GM23248 (cell line): ENCODE results near the gene CTXN1. TPM values are rescaled to one million over a fixed set of nuclear protein-coding genes. Genes with fewer than 3 reads are reported as not detected.
A peak's percentile ranks its signal among the peaks of the same experiment; 100 is the strongest.
"Not testable (repeated sequence)": the region's sequence is repeated elsewhere in the genome, so short reads cannot be mapped to it uniquely, and the experiment has no call there.

Source experiments
- DNase-seq: peaks from one replicate; pipeline ENCODE4 v3.0.0-alpha.2; 2015
- H2AFZ ChIP-seq: fragments of 200-600 bp; sonication (generic); 2 replicates; pipeline ENCODE4 v1.6.1; 2016; ENCODE audit warnings: antibody characterized with exemption
- H3F3A ChIP-seq: fragments of 200-600 bp; sonication (generic); 2 replicates; pipeline ENCODE4 v1.6.1; 2016; ENCODE audit warnings: mild to moderate bottlenecking, antibody characterized with exemption, mixed run types; ENCODE audit not compliant: insufficient read depth
- H3K27ac ChIP-seq: fragments of 200-600 bp; sonication (generic); 2 replicates; pipeline ENCODE4 v1.5.1; 2016; ENCODE audit warnings: mild to moderate bottlenecking
- H3K27me3 ChIP-seq: fragments of 200-600 bp; sonication (generic); replicated peaks from 2 replicates; pipeline ENCODE4 v1.6.1; 2016; ENCODE audit warnings: mild to moderate bottlenecking; ENCODE audit not compliant: insufficient read depth
- H3K36me3 ChIP-seq: fragments of 200-600 bp; sonication (generic); 2 replicates; pipeline ENCODE4 v1.6.1; 2016; ENCODE audit warnings: low read depth, mild to moderate bottlenecking
- H3K4me1 ChIP-seq: fragments of 200-600 bp; sonication (generic); 2 replicates; pipeline ENCODE4 v1.6.1; 2016; ENCODE audit warnings: mild to moderate bottlenecking; ENCODE audit not compliant: insufficient read depth
- H3K4me2 ChIP-seq: fragments of 200-600 bp; sonication (generic); one replicate; pipeline ENCODE4 v1.6.1; 2016; ENCODE audit warnings: mild to moderate bottlenecking; ENCODE audit not compliant: unreplicated experiment
- H3K4me3 ChIP-seq: fragments of 200-600 bp; sonication (generic); 2 replicates; pipeline ENCODE4 v1.5.1; 2016; ENCODE audit warnings: mild to moderate bottlenecking
- H3K79me2 ChIP-seq: fragments of 200-600 bp; sonication (generic); 2 replicates; pipeline ENCODE4 v1.6.1; 2016; ENCODE audit warnings: mild to moderate bottlenecking; ENCODE audit not compliant: insufficient read depth
- H3K9ac ChIP-seq: fragments of 200-600 bp; sonication (generic); 2 replicates; pipeline ENCODE4 v1.6.1; 2016; ENCODE audit warnings: mild to moderate bottlenecking
- H3K9me2 ChIP-seq: fragments of 200-600 bp; sonication (generic); 2 replicates; pipeline ENCODE4 v1.6.1; 2016; ENCODE audit warnings: mixed run types, mild to moderate bottlenecking, moderate library complexity; ENCODE audit not compliant: insufficient read depth
- H3K9me3 ChIP-seq: fragments of 200-600 bp; sonication (generic); one replicate; pipeline ENCODE4 v1.6.1; 2017; ENCODE audit warnings: low read depth
- H4K20me1 ChIP-seq: fragments of 200-600 bp; sonication (generic); 2 replicates; pipeline ENCODE4 v1.6.0; 2016; ENCODE audit not compliant: insufficient read depth
- EZH2 ChIP-seq: fragments of 200-600 bp; sonication (generic); IDR thresholded peaks from 2 replicates; pipeline ENCODE4 v1.6.1; 2018; ENCODE audit warnings: antibody characterized with exemption, mild to moderate bottlenecking; ENCODE audit not compliant: insufficient read depth, poor library complexity, severe bottlenecking
- EZH2phosphoT487 ChIP-seq: fragments of 200-600 bp; sonication (generic); IDR thresholded peaks from 2 replicates; pipeline ENCODE4 v1.6.1; 2018; ENCODE audit warnings: antibody characterized with exemption, moderate library complexity, mild to moderate bottlenecking, low read depth; ENCODE audit not compliant: insufficient read depth
- WGBS, 2 experiments: methylation state at CpG; one replicate each; pipeline ENCODE4 v1.1.6; 2015 to 2017; ENCODE audit warnings: low lambda C conversion rate in 2 of 2, low coverage in 1 of 2; ENCODE audit errors: missing lambda C conversion rate in 2 of 2; 5-methylcytosine and 5-hydroxymethylcytosine counted together
- in situ Hi-C: fragments of 300-500 bp; cut with MboI; formaldehyde crosslinking; loops from 2 replicates; pipeline ENCODE4 v1.15.0; 2020
- polyA plus RNA-seq: library from polyadenylated mRNA; unstranded; fragments of >200 nt; fragmentation: Nextera tagmentation; extraction: Ambion mirVana; gene quantifications from 2 replicates; pipeline ENCODE4 v1.2.1, GENCODE V29; 2016
- total RNA-seq: library from RNA; depleted of rRNA; stranded (reverse); fragments of >200 nt; shearing (Covaris generic); gene quantifications from 2 replicates; pipeline ENCODE4 v1.2.3, GENCODE V29; 2014

The CTXN1 gene
- total and polyA plus RNA-seq, 2 experiments from 2014 or later: 3.4 to 3.5 TPM

DNA sequence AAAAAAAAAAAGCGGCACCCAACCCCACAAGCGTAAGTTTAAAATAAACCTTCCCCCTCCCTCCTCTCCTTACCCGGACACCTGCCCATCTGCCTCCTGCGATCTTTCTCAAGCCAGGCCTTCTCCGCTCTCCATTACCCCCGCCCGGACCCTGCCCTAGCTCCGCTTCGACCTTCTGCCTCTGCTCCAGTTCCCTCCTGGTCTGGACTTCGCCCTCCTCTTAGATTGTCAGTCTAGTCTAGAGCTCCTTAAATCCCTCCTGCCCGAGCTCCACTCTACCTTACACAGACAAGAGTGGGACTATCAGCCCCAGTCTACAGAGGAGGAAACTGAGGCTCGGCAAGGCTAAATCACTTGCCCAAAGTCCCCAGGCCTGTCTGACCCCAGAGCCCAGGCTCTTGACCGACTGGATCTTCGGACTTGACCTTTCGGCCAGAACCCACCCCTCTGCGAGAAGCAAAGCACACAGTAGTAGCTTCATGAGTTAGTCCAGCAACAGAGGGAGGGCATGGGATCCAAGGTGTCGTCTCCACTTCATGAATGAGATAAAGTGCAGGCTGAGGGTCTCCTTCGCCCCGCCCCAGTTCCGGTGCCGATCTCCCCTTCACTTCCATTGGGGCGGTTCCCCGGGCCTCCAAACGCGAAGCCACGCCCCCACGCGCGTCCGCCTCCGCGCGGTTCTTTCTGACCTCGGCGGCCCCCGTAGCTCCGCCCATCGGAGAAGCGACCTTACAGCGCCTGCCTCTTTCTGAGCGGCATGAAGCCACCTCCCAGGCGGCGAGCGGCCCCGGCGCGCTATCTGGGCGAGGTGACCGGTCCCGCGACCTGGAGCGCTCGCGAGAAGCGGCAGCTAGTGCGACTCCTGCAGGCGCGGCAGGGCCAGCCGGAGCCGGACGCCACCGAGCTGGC lies 6.1 kb downstream of the CTXN1 start, which contains the start of gene SNAPC2:
Gene SNAPC2, plus strand, starts transcription at position 729 of the 909 bp plus-strand sequence. Its CDS starts 29 bp downstream, at position 758.
- H3K4me2 ChIP-seq: peak within 1 kb of the TSS; percentile 95
- H3K4me3 ChIP-seq: peak within 1 kb of the TSS; percentile 80
- H3K9ac ChIP-seq: peak within 1 kb of the TSS; percentile 87
- in situ Hi-C loops: no loop called here
- H4K20me1 ChIP-seq: no peaks in the 10 kb centered on the region
- H3K79me2 ChIP-seq: peaks cover 16% of the 10 kb centered on the region
- H3K27me3 ChIP-seq: no peaks in the 10 kb centered on the region
- WGBS, 2 experiments: 8 to 9% methylated on average over 55 to 62 of the region's 62 CpGs
- H3K9me2 ChIP-seq: no peaks in the 10 kb centered on the region
- TF ChIP-seq EZH2 (no peak), EZH2phosphoT487 (no peak)
- peak within 1 kb of the TSS; percentile 93 for H2AFZ ChIP-seq
- no peaks in the 10 kb centered on the region for H3F3A ChIP-seq
- H3K9me3 ChIP-seq: no peaks in the 10 kb centered on the region
- H3K27ac ChIP-seq: peak within 1 kb of the TSS; percentile 84
- no peaks in the 10 kb centered on the region for H3K36me3 ChIP-seq
- peak; percentile 98 for DNase-seq
- H3K4me1 ChIP-seq: 0 out of 2 replicates have a peak, but pooled peaks cover 8% of the 10 kb centered on the region

DNA sequence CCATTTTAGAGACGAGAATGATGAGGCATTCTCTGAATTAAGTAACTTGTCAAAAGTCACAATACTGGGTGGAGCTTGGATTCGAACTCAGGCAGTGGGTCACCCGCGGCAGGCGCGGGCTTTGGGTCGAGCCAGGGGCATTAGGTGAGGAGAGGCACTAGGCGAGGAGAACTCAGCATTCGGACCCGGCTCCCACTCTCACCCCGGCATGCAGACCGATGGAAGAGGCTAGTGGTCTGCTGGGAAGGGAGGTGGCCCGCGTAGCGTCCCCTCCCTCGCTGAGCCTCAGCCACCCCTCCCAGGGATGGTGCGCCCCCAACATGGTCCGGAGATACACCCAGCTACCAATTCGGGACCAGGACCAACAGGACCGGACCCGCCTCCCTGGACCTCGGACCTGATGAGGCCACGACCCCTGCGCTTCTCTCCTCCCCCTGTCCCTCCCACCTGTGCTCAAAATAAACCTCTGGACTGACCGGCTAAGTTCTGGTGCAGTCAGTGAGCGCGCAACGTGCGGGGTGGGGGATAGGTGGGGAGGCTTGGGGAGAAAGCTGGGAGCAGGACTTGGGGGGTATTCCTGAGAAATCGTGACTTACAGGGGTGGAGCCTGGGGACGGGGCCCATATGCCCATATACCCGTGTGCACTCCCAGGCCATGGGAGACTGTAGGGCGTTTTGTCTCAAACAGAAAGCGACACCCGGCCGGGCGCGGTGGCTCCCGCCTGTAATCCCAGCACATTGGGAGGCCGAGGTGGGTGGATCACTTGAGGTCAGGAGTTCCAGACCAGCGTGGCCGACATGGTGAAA lies 7.1 kb downstream of the CTXN1 start:
- no peak for DNase-seq
- WGBS, 2 experiments: 58 to 60% methylated on average over 40 to 42 of the region's 42 CpGs
- Histone ChIP-seq H3K36me3 (no peaks in the 10 kb centered on the region), H3K27ac (no peak overlapping the region), H3K79me2 (peaks cover 16% of the 10 kb centered on the region), H3K9me2 (no peaks in the 10 kb centered on the region), H3F3A (no peaks in the 10 kb centered on the region), H3K4me1 (0 out of 2 replicates have a peak, but pooled peaks cover 8% of the 10 kb centered on the region), H2AFZ (no peak overlapping the region), H4K20me1 (no peaks in the 10 kb centered on the region), H3K9ac (peak overlapping the region; percentile 79), H3K4me3 (peak overlapping the region; percentile 77), H3K9me3 (no peaks in the 10 kb centered on the region), H3K27me3 (no peaks in the 10 kb centered on the region), H3K4me2 (peak overlapping the region; percentile 91)
- in situ Hi-C loops: no loop called here
- TF ChIP-seq EZH2 (no peak), EZH2phosphoT487 (no peak)

DNA sequence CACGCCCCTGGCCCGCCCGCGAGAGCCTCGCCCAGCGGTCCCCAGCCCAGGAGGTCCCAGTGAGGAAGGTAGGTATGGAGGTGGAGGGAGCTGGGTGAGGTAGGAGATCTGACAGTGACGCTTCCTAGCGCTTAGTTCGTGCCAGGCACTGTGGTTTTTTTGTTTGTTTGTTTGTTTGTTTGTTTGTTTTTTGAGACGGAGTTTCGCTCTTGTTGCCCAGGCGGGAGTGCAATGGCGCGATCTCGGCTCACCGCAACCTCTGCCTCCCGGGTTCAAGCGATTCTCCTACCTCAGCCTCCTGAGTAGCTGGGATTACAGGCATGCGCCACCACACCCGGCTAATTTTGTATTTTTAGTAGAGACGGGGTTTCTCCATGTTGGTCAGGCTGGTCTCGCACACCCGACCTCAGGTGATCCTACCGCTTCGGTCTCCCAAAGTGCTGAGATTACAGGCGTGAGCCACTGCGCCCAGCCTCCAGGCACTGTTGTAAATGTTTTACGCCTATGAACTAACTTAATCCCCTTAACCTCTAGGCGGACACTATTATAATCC lies 7.8 kb downstream of the CTXN1 start:
- H3K9me3 ChIP-seq, H4K20me1 ChIP-seq, H3K4me1 ChIP-seq, H3F3A ChIP-seq, H3K9me2 ChIP-seq, H3K36me3 ChIP-seq, H3K27ac ChIP-seq, H3K27me3 ChIP-seq, in situ Hi-C loops, DNase-seq: not testable (repeated sequence)
- WGBS, 2 experiments: 33 to 37% methylated on average over 28 to 29 of the region's 29 CpGs
- H3K4me2 ChIP-seq: peak overlapping the region; percentile 88
- peak overlapping the region; percentile 74 for H3K4me3 ChIP-seq
- peak overlapping the region; percentile 79 for H2AFZ ChIP-seq
- H3K9ac ChIP-seq: peak overlapping the region; percentile 73
- peaks cover 11% of the 10 kb centered on the region for H3K79me2 ChIP-seq

DNA sequence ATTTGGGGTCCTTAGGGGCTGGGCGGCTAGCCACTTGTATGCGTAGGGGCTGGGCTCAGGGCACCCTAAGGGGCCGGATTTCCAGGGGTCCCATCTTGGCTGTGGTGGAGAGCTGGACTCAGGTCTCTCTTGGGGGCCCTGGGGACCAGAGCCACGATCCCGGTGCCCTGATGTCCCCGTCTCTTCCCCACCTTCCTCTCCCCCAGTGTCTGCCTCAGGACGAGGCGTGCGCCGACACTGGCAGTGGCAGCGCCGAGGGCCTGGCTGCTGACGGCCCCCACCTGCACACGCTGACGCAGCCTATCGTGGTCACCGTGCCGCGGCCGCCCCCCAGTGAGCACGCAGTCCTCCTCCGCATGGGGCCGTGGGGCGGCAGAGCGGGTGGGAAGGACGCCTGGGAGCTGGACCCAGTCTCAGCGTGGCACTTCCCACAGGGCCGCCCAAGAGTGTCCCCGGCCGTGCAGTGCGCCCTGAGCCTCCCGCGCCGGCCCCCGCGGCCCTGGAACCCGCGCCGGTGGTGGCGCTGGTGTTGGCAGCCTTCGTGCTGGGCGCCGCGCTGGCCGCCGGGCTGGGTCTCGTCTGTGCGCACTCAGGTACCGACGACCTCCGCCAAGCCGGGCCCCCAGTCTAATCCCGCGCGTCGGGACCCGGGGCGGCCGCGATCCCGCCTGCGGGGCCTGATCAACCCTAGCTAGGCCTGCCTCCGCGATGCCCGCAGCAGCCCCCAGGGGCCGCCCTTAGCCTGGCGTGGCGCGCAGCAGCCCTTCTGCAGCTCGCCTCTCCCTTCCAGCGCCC lies 8.5 kb downstream of the CTXN1 start:
- H3K9me3 ChIP-seq: no peaks in the 10 kb centered on the region
- H3K4me2 ChIP-seq: peak overlapping the region; percentile 88
- H3K79me2 ChIP-seq: peaks cover 5% of the 10 kb centered on the region; the same call in 1 of the 2 replicates
- H3K27ac ChIP-seq: peak overlapping the region; percentile 31
- in situ Hi-C loops: no loop called here
- H3K9ac ChIP-seq: peak overlapping the region; percentile 73
- no peaks in the 10 kb centered on the region for H3K27me3 ChIP-seq
- H3K9me2 ChIP-seq: no peaks in the 10 kb centered on the region
- peak; percentile 88 for DNase-seq
- peak overlapping the region; percentile 79 for H2AFZ ChIP-seq
- H3K4me1 ChIP-seq: 0 out of 2 replicates have a peak, but pooled peaks cover 8% of the 10 kb centered on the region
- peak overlapping the region; percentile 74 for H3K4me3 ChIP-seq
- TF ChIP-seq EZH2phosphoT487 (no peak), EZH2 (no peak)
- no peaks in the 10 kb centered on the region for H3F3A ChIP-seq
- no peaks in the 10 kb centered on the region; the same call in 1 of the 2 replicates for H3K36me3 ChIP-seq
- 1% methylated on average over 52 to 56 of the region's 71 CpGs for WGBS, 2 experiments
- H4K20me1 ChIP-seq: no peaks in the 10 kb centered on the region
